Muscle of leg (tissue), 11 donors: ENCODE data around the gene PASK. TPM values are rescaled to one million over a fixed set of nuclear protein-coding genes. Genes with fewer than 3 reads are reported as not detected.

ENCODE experiments used
- DNase-seq: peaks from one replicate; pipeline ENCODE4 v3.0.0; 2013
- H3K27ac ChIP-seq: one replicate; pipeline ENCODE4 v1.5.1; 2013; ENCODE audit warnings: mild to moderate bottlenecking, low read length, control low read depth
- H3K27me3 ChIP-seq: one replicate; pipeline ENCODE4 v1.6.1; 2013; ENCODE audit warnings: low read length; ENCODE audit not compliant: control insufficient read depth, insufficient read depth
- H3K36me3 ChIP-seq: one replicate; pipeline ENCODE4 v1.6.1; 2013; ENCODE audit warnings: low read length; ENCODE audit not compliant: control insufficient read depth, insufficient read depth
- H3K4me1 ChIP-seq: one replicate; pipeline ENCODE4 v1.6.1; 2013; ENCODE audit warnings: low read length; ENCODE audit not compliant: control insufficient read depth, insufficient read depth
- H3K4me3 ChIP-seq: one replicate; pipeline ENCODE4 v1.5.1; 2013; ENCODE audit warnings: low read length, control low read depth
- H3K9me3 ChIP-seq: replicated peaks from 2 replicates; pipeline ENCODE4 v1.6.1; 2013; ENCODE audit warnings: low read depth, low read length; ENCODE audit not compliant: control insufficient read depth
- WGBS: methylation state at CpG from one replicate; pipeline ENCODE4 v1.1.5; 2013; ENCODE audit warnings: missing lambda C conversion rate; ENCODE audit not compliant: insufficient coverage; 5-methylcytosine and 5-hydroxymethylcytosine counted together
- polyA plus RNA-seq, 8 donors: library from polyadenylated mRNA; unstranded; fragments of 120-200 nt; gene quantifications; one replicate each; pipeline versions ENCODE4 v1.2.1 to v1.2.3, GENCODE V29; 2013; ENCODE audit warnings: inconsistent platforms in 1 of 8, low replicate concordance in 1 of 8; ENCODE audit not compliant: insufficient read length in 8 of 8, insufficient read depth in 1 of 8
- total RNA-seq: library from RNA; stranded (reverse); fragments of 120-200 nt; gene quantifications from one replicate; pipeline ENCODE4 v1.2.4, GENCODE V29; 2013

PASK gene
- total and polyA plus RNA-seq, 9 donors, result 2.2 to 8.6 (median 6.1) TPM

DNA sequence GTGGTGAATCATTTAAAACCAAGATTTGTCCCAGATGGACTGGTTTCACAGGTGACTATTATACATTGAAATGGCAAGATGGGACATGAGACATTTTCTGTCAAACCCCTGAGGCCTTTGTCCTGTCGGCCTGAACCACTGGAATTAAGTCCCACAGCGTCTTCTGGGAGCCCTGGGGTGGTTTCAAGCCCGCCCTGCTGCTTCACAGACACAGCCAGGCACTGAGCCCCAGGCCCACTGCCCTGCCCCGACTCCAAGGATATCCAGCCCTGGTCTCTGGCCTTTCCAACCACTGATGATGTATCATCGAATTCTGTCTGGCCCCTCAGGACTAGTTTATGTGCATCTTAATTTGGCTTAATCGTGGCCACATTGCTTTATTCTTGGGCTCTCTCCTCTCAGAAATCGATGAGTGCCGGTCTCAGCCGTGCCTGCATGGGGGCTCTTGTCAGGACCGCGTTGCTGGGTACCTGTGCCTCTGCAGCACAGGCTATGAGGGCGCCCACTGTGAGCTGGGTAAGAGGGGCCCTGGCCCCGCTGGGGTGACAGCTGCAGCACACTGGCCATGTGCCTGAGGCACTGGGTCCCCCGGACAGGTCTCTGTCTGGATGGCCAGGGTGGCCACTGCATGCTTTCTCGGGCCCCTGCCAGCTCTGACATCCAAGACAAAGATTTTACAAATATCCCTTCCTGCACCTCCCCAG, 86.7 kb downstream of the PASK start:
- Histone ChIP-seq H3K36me3 (no peaks in the 10 kb centered on the region), H3K4me1 (no peaks in the 10 kb centered on the region), H3K27ac (no peak overlapping the region), H3K27me3 (peaks cover 22% of the 10 kb centered on the region), H3K9me3 (no peaks in the 10 kb centered on the region), H3K4me3 (no peak overlapping the region)
- no peak for DNase-seq
- 77% methylated on average over 15 of the region's 15 CpGs for WGBS

DNA sequence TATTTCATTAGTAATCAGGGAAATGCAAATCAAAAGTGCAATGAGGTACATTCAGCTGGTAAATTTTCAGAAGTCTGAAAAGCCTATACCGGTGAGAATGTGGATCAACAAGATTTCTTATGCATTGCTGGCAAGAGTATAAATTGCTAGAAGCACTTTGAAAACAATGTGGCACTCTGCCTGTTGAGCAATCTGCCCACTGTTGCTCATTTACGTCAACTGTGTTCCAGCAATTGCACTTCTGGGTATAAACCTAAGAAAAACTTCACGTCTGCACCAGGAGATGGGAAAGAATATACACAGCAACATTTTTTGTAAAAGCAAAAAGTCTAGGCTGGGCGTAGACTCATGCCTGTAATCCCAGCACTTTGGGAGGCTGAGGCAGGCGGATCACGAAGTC, 88.0 kb downstream of the PASK start:
- DNase-seq, result no peak
- Histone ChIP-seq H3K36me3 (no peaks in the 10 kb centered on the region), H3K4me3 (no peak overlapping the region), H3K27me3 (peaks cover 22% of the 10 kb centered on the region), H3K27ac (no peak overlapping the region), H3K4me1 (no peaks in the 10 kb centered on the region), H3K9me3 (no peaks in the 10 kb centered on the region)
- WGBS, result 63% methylated on average over 4 of the region's 6 CpGs

Other genes with a start within 250 kb of the PASK start
- gene CROCC2, start 243.1 kb downstream of the PASK start, total RNA-seq, result 0.04 TPM
- under 1 TPM in 7 of 8 donors, not detected in 1; 0.11 to 0.50 (median 0.22) TPM for gene CROCC2, start 243.1 kb downstream of the PASK start, polyA plus RNA-seq
- gene SNED1, start 150.9 kb downstream of the PASK start, total RNA-seq, result 2.8 TPM
- gene SNED1, start 150.9 kb downstream of the PASK start, polyA plus RNA-seq, result 1 to 10 TPM; 1.3 to 4.6 (median 2.5) TPM
- 28.6 TPM for gene MTERF4, start 47.2 kb downstream of the PASK start, total RNA-seq
- 10 to 100 TPM; 27.6 to 42.0 (median 32.9) TPM for gene MTERF4, start 47.2 kb downstream of the PASK start, polyA plus RNA-seq
- gene PPP1R7, start 995 bp upstream of the PASK start, total RNA-seq, result 46.8 TPM
- 10 to 100 TPM; 74.4 to 92.0 (median 80.1) TPM for gene PPP1R7, start 995 bp upstream of the PASK start, polyA plus RNA-seq
- 0.35 TPM for gene ANO7, start 39.2 kb upstream of the PASK start, total RNA-seq
- gene ANO7, start 39.2 kb upstream of the PASK start, polyA plus RNA-seq, result 1 to 10 TPM in 7 of 8 donors, under 1 TPM in 1; 0.50 to 2.0 (median 1.1) TPM
- gene HDLBP, start 166.2 kb upstream of the PASK start, total RNA-seq, result 332 TPM
- 100 to 1,000 TPM; 331 to 470 (median 405) TPM for gene HDLBP, start 166.2 kb upstream of the PASK start, polyA plus RNA-seq
- gene SEPTIN2, start 166.5 kb upstream of the PASK start, total RNA-seq, result 248 TPM
- 100 to 1,000 TPM; 258 to 446 (median 290) TPM for gene SEPTIN2, start 166.5 kb upstream of the PASK start, polyA plus RNA-seq
- gene FARP2, start 206.8 kb upstream of the PASK start, total RNA-seq, result 29.3 TPM
- gene FARP2, start 206.8 kb upstream of the PASK start, polyA plus RNA-seq, result 10 to 100 TPM; 27.2 to 46.1 (median 34.0) TPM